Bone marrow (tissue), 2 donors: ENCODE results near the gene MRPS27.

Experiments
- DNase-seq, 2 donors: peaks; one replicate each; lab custom pipeline; 2025; lab: John Stamatoyannopoulos, UW

Gene MRPS27

GRCh38 chr5:72256536-72256935 lies 63.5 kb downstream of the MRPS27 start:
- DNase-seq = no peak

- DNase-seq = no peak
Measured at GRCh38 chr5:72255670-72256069, 64.4 kb downstream of the MRPS27 start.

- DNase-seq = no peak
Measured at GRCh38 chr5:72255237-72255636, 64.8 kb downstream of the MRPS27 start.

GRCh38 chr5:72252574-72253155 lies 67.4 kb downstream of the MRPS27 start:
- DNase-seq = no peak

- no peak for DNase-seq
Measured at GRCh38 chr5:72252008-72252407, 68.0 kb downstream of the MRPS27 start.

- no peak for DNase-seq
Measured at GRCh38 chr5:72251386-72251785, 68.7 kb downstream of the MRPS27 start.

- no peak for DNase-seq
Measured at GRCh38 chr5:72248410-72248981, 71.5 kb downstream of the MRPS27 start.

GRCh38 chr5:72246954-72247442 lies 73.0 kb downstream of the MRPS27 start:
- no peak for DNase-seq

- DNase-seq = no peak
Measured at GRCh38 chr5:72245951-72246532, 74.0 kb downstream of the MRPS27 start.

- DNase-seq = no peak
Measured at GRCh38 chr5:72245546-72245945, 74.5 kb downstream of the MRPS27 start.

GRCh38 chr5:72244862-72245371 lies 75.1 kb downstream of the MRPS27 start:
- peak in 1 of 2 donors; percentile 51 for DNase-seq

GRCh38 chr5:72243706-72244105 lies 76.3 kb downstream of the MRPS27 start:
- no peak for DNase-seq

GRCh38 chr5:72242796-72243475 lies 77.1 kb downstream of the MRPS27 start:
- no peak for DNase-seq

- no peak for DNase-seq
Measured at GRCh38 chr5:72241346-72242003, 78.6 kb downstream of the MRPS27 start.

- DNase-seq = no peak
Measured at GRCh38 chr5:72238712-72239445, 81.2 kb downstream of the MRPS27 start.

GRCh38 chr5:72237879-72238278 lies 82.2 kb downstream of the MRPS27 start:
- no peak for DNase-seq

GRCh38 chr5:72237415-72237814 lies 82.6 kb downstream of the MRPS27 start:
- no peak for DNase-seq

- no peak for DNase-seq
Measured at GRCh38 chr5:72235725-72236124, 84.3 kb downstream of the MRPS27 start.

GRCh38 chr5:72234868-72235267 lies 85.2 kb downstream of the MRPS27 start:
- no peak for DNase-seq

GRCh38 chr5:72234265-72234700 lies 85.8 kb downstream of the MRPS27 start:
- peak in 1 of 2 donors; percentile 89 for DNase-seq

GRCh38 chr5:72233835-72234234 lies 86.2 kb downstream of the MRPS27 start:
- no peak for DNase-seq
